A549 (cell line): ENCODE results near the gene OTOS. TPM values are rescaled to one million over a fixed set of nuclear protein-coding genes. Genes with fewer than 3 reads are reported as not detected.

Experiments
- ATAC-seq, 2 experiments: fragments of 200-7000 bp in 1 of 2; fragments of >200 bp in 1 of 2; cut with Nextera tagmentation in 1 of 2; cut with Tn5 transposase in 1 of 2; 3 replicates each; pipeline versions ENCODE4 v1.8.0 to v1.9.1; 2018 to 2020; ENCODE audit warnings: mild to moderate bottlenecking in 1 of 2, moderate library complexity in 1 of 2
- CTCF ChIA-PET: fragments of 300-600 bp; sonication (Branson Sonifier 250); formaldehyde crosslinking; extraction: SDS; loops from one replicate; lab custom pipeline; 2021; ENCODE audit warnings: antibody characterized with exemption, inconsistent platforms; lab: Yijun Ruan, JAX
- POLR2A ChIA-PET: fragments of 350-600 bp; formaldehyde crosslinking; extraction: SDS; loops from one replicate; lab custom pipeline; 2021; ENCODE audit warnings: antibody characterized with exemption, inconsistent platforms; lab: Yijun Ruan, JAX
- DNase-seq, 2 experiments: peaks; one replicate each; pipeline versions ENCODE4 v3.0.0 to v3.0.0-alpha.2; 2011 to 2016; ENCODE audit warnings: low read depth in 1 of 2, low spot score in 1 of 2
- FAIRE-seq: peaks from 2 replicates; lab custom pipeline; 2011; peaks lifted over from hg19 to GRCh38; lab: Jason Lieb, UNC
- H3K27ac ChIP-seq, 2 experiments: fragments of >200 bp; sonication (Bioruptor Twin); formaldehyde crosslinking; 3 replicates each; pipeline ENCODE4 v1.5.1; 2016 to 2017
- H3K4me1 ChIP-seq: fragments of >200 bp; sonication (Bioruptor Twin); formaldehyde crosslinking; 3 replicates; pipeline ENCODE4 v1.6.1; 2016
- H3K4me2 ChIP-seq: fragments of >200 bp; sonication (Bioruptor Twin); formaldehyde crosslinking; 3 replicates; pipeline ENCODE4 v1.6.1; 2016
- H3K4me3 ChIP-seq: fragments of >200 bp; sonication (Bioruptor Twin); formaldehyde crosslinking; 3 replicates; pipeline ENCODE4 v1.5.1; 2016
- H3K9me3 ChIP-seq: fragments of >200 bp; sonication (Bioruptor Twin); formaldehyde crosslinking; 3 replicates; pipeline ENCODE4 v1.6.1; 2016
- ATOH8 ChIP-seq: fragments of 250-450 bp; sonication (Bioruptor Pico); IDR thresholded peaks from 2 replicates; pipeline ENCODE4 v1.5.0; 2020; ENCODE audit warnings: low read depth, mild to moderate bottlenecking, moderate library complexity
- CTCF ChIP-seq: fragments of >200 bp; sonication (Bioruptor Twin); formaldehyde crosslinking; IDR thresholded peaks from 3 replicates; pipeline ENCODE4 v1.5.1; 2016
- EHMT2 ChIP-seq: fragments of 200-600 bp; sonication (generic); IDR thresholded peaks from 2 replicates; pipeline ENCODE4 v1.6.1; 2016; ENCODE audit warnings: antibody characterized with exemption, low read depth, mild to moderate bottlenecking, moderate library complexity
- FOSB ChIP-seq: fragments of 250-450 bp; sonication (Bioruptor Pico); IDR thresholded peaks from 2 replicates; pipeline ENCODE4 v1.5.0; 2020; ENCODE audit warnings: mild to moderate bottlenecking, moderate library complexity
- FOSL2 ChIP-seq, 2 experiments: fragments of 450-650 bp in 1 of 2; fragments of >200 bp in 1 of 2; sonication (Bioruptor Twin) in 1 of 2; formaldehyde crosslinking; IDR thresholded peaks; 2 replicates each; pipeline versions ENCODE4 v1.5.0 to v1.6.1; 2016 to 2020; ENCODE audit warnings: mild to moderate bottlenecking in 1 of 2, moderate library complexity in 1 of 2
- FOXS1 ChIP-seq: fragments of 250-450 bp; sonication (Bioruptor Pico); IDR thresholded peaks from 2 replicates; pipeline ENCODE4 v1.5.0; 2020; ENCODE audit warnings: mild to moderate bottlenecking, moderate library complexity
- GATA3 ChIP-seq: IDR thresholded peaks from 2 replicates; pipeline ENCODE4 v1.6.1; 2012; ENCODE audit warnings: borderline replicate concordance
- HDAC2 ChIP-seq: fragments of 200-600 bp; sonication (generic); IDR thresholded peaks from 2 replicates; pipeline ENCODE4 v1.6.1; 2016
- HES2 ChIP-seq: fragments of >200 bp; sonication (Bioruptor Twin); formaldehyde crosslinking; IDR thresholded peaks from 2 replicates; pipeline ENCODE4 v1.6.1; 2016
- HOXA7 ChIP-seq: fragments of 250-450 bp; sonication (Bioruptor Pico); IDR thresholded peaks from 2 replicates; pipeline ENCODE4 v1.5.0; 2020; ENCODE audit warnings: mild to moderate bottlenecking, moderate library complexity
- HOXB13 ChIP-seq: fragments of 250-450 bp; sonication (Bioruptor Pico); IDR thresholded peaks from 2 replicates; pipeline ENCODE4 v1.5.0; 2020; ENCODE audit warnings: low read depth, mild to moderate bottlenecking, moderate library complexity
- JUN ChIP-seq, 2 experiments: fragments of >200 bp; sonication (Bioruptor Twin); formaldehyde crosslinking; IDR thresholded peaks; 2 replicates in 1 of 2; 3 replicates in 1 of 2; pipeline ENCODE4 v1.6.1; 2016 to 2017
- MAX ChIP-seq: IDR thresholded peaks from 2 replicates; pipeline ENCODE4 v1.6.1; 2012
- MAZ ChIP-seq: fragments of 150-350 bp; IDR thresholded peaks from 2 replicates; pipeline ENCODE4 v1.6.1; 2014; ENCODE audit warnings: antibody characterized with exemption, low read depth, low read length, borderline replicate concordance
- MYC ChIP-seq: IDR thresholded peaks from 2 replicates; pipeline ENCODE4 v1.6.1; 2012; ENCODE audit warnings: mild to moderate bottlenecking, inconsistent platforms, low read length, improper control_type of control experiment, borderline replicate concordance
- PHF8 ChIP-seq: fragments of 200-600 bp; sonication (generic); IDR thresholded peaks from 2 replicates; pipeline ENCODE4 v1.6.1; 2016; ENCODE audit warnings: low read depth, mild to moderate bottlenecking, antibody characterized with exemption, moderate library complexity, borderline replicate concordance
- POLR2AphosphoS2 ChIP-seq: conservative IDR thresholded peaks from 2 replicates; pipeline ENCODE4 v1.6.1; 2012; ENCODE audit warnings: low read length, improper control_type of control experiment, inconsistent platforms
- RAD21 ChIP-seq, 2 experiments: fragments of >200 bp in 1 of 2; sonication (Bioruptor Twin) in 1 of 2; formaldehyde crosslinking in 1 of 2; IDR thresholded peaks in 1 of 2; conservative IDR thresholded peaks in 1 of 2; 2 replicates in 1 of 2; 3 replicates in 1 of 2; pipeline ENCODE4 v1.6.1; 2012 to 2018; ENCODE audit warnings: inconsistent platforms in 1 of 2
- RARB ChIP-seq: fragments of 250-450 bp; sonication (Bioruptor Pico); IDR thresholded peaks from 2 replicates; pipeline ENCODE4 v1.8.0; 2021; ENCODE audit warnings: mild to moderate bottlenecking, moderate library complexity
- RFX5 ChIP-seq: fragments of 450-650 bp; IDR thresholded peaks from 2 replicates; pipeline ENCODE4 v1.7.1; 2014; ENCODE audit warnings: antibody characterized with exemption, mild to moderate bottlenecking, moderate library complexity
- SMC3 ChIP-seq: fragments of >200 bp; sonication (Bioruptor Twin); formaldehyde crosslinking; IDR thresholded peaks from 3 replicates; pipeline ENCODE4 v1.6.1; 2018; ENCODE audit warnings: inconsistent platforms
- TFCP2L1 ChIP-seq: fragments of 250-450 bp; sonication (Bioruptor Pico); IDR thresholded peaks from 2 replicates; pipeline ENCODE4 v1.5.0; 2021; ENCODE audit warnings: mild to moderate bottlenecking
- TP53 ChIP-seq: fragments of 250-450 bp; sonication (Bioruptor Pico); IDR thresholded peaks from 2 replicates; pipeline ENCODE4 v1.5.0; 2021; ENCODE audit warnings: mild to moderate bottlenecking, moderate library complexity
- USF2 ChIP-seq: fragments of 450-650 bp; IDR thresholded peaks from 2 replicates; pipeline ENCODE4 v1.6.1; 2014; ENCODE audit warnings: antibody characterized with exemption
- ZFP36 ChIP-seq: fragments of 450-650 bp; IDR thresholded peaks from 2 replicates; pipeline ENCODE4 v1.6.1; 2014; ENCODE audit warnings: borderline replicate concordance; ENCODE audit not compliant: partially characterized antibody
- WGBS: methylation state at CpG from one replicate; pipeline ENCODE4 v1.1.6; 2017; ENCODE audit errors: missing lambda C conversion rate; 5-methylcytosine and 5-hydroxymethylcytosine counted together
- polyA minus RNA-seq: library from RNA; depleted of rRNA, polyadenylated mRNA; stranded (reverse); fragments of >200 nt; gene quantifications from 2 replicates; pipeline ENCODE4 v1.2.3, GENCODE V29; 2011; rRNA and poly(A)+ RNA removed
- polyA plus RNA-seq, 4 experiments: library from polyadenylated mRNA; depleted of rRNA in 3 of 4; stranded (reverse); fragments of >200 nt; fragmentation: RNase III in 1 of 4; extraction: RNeasy Plus Mini Kit Qiagen cat#74134 plus additional on column Dnase treatment in 1 of 4; gene quantifications; 2 replicates in 3 of 4; 3 replicates in 1 of 4; pipeline ENCODE4 v1.2.3, GENCODE V29; 2011 to 2017

OTOS gene
- polyA plus RNA-seq (2011; rRNA removed) (not detected in 2 replicates), polyA plus RNA-seq (2017; fragmentation: RNase III; extraction: RNeasy Plus Mini Kit Qiagen cat#74134 plus additional on column Dnase treatment) (not detected in 3 replicates), polyA minus RNA-seq (not detected in 2 replicates)
- polyA plus RNA-seq (2012; cell fraction: cytosol; rRNA removed), result not detected in 2 replicates
- not detected in 2 replicates for polyA plus RNA-seq (2012; cell fraction: nucleus; rRNA removed)

GRCh38 chr2:240140511-240140910 lies at the start of gene OTOS:
OTOS (minus strand) TSS chr2:240140658; CDS start chr2:240140326, 332 bp downstream.
- 54% methylated on average over 5 of the region's 5 CpGs for WGBS

GRCh38 chr2:240189686-240190085 lies 49.2 kb upstream of the OTOS start:
- CTCF ChIA-PET, result interaction anchor here (0.8 to 1.8 kb wide), 2 partner anchors 23 to 40 kb away, joined by 3 to 6 read pairs; no protein-coding TSS in a partner anchor
- POLR2A ChIA-PET, result no interaction called here

More at GRCh38 chr2:240140511-240140910, at the start of gene OTOS:
- Histone ChIP-seq H3K4me2 (no peak within 1 kb of the TSS), H3K4me3 (no peak within 1 kb of the TSS), H3K4me1 (0 out of 3 replicates have a peak, but pooled peaks cover 3% of the 10 kb centered on the region), H3K9me3 (no peaks in the 10 kb centered on the region), H3K27ac (no peak within 1 kb of the TSS)
- FAIRE-seq (no peak), ATAC-seq (no peak), DNase-seq (no peak)
- TF ChIP-seq JUN (IDR thresholded peaks at IDR 0.05) (no peak), MYC (no peak), ZFP36 (no peak), RARB (CRISPR knock-in tag) (no peak), RAD21 (conservative IDR thresholded peaks at IDR 0.05 in 1 of 2, IDR thresholded peaks at IDR 0.05 in 1 of 2) (no peak), EHMT2 (no peak), SMC3 (no peak), RFX5 (no peak), HDAC2 (no peak), MAX (no peak), FOXS1 (CRISPR knock-in tag) (no peak)
- CTCF ChIA-PET, result interaction anchor here (1.1 to 9.6 kb wide), 5 partner anchors 12 to 119 kb away, joined by 3 to 176 read pairs (median 70); no protein-coding TSS in a partner anchor
- POLR2A ChIA-PET, result no interaction called here

GRCh38 chr2:240187989-240188590 lies 47.6 kb upstream of the OTOS start:
- CTCF ChIA-PET, result interaction anchor here (1.8 kb wide), 1 partner anchor 38 kb away, joined by 6 read pairs; no protein-coding TSS in a partner anchor
- DNase-seq (no peak), FAIRE-seq (no peak), ATAC-seq (no peak)
- WGBS, result 13% methylated on average over 10 of the region's 10 CpGs
- POLR2A ChIA-PET, result no interaction called here
- no peak overlapping the region for H3K27ac ChIP-seq
- no peak overlapping the region for H3K4me2 ChIP-seq
- H3K4me1 ChIP-seq, result no peaks in the 10 kb centered on the region
- peaks cover 23% of the 10 kb centered on the region for H3K9me3 ChIP-seq
- H3K4me3 ChIP-seq, result no peak overlapping the region
- TF ChIP-seq FOSL2 (IDR thresholded peaks at IDR 0.05) (no peak), FOSL2 (CRISPR knock-in tag; IDR thresholded peaks at IDR 0.05) (no peak), USF2 (no peak), RAD21 (conservative IDR thresholded peaks at IDR 0.05 in 1 of 2, IDR thresholded peaks at IDR 0.05 in 1 of 2) (no peak), MAZ (no peak), ATOH8 (CRISPR knock-in tag) (no peak), GATA3 (no peak), POLR2AphosphoS2 (no peak), PHF8 (no peak), FOSB (CRISPR knock-in tag) (no peak), ZFP36 (no peak), RARB (CRISPR knock-in tag) (no peak), HOXB13 (no peak), JUN (IDR thresholded peaks at IDR 0.05) (no peak), HES2 (no peak), TFCP2L1 (CRISPR knock-in tag) (no peak), EHMT2 (no peak), HOXA7 (CRISPR knock-in tag) (no peak), SMC3 (no peak)

More at GRCh38 chr2:240189686-240190085, 49.2 kb upstream of the OTOS start:
- Histone ChIP-seq H3K4me3 (no peak overlapping the region), H3K4me1 (no peaks in the 10 kb centered on the region), H3K4me2 (no peak overlapping the region), H3K9me3 (peaks cover 23% of the 10 kb centered on the region), H3K27ac (no peak overlapping the region)
- TF ChIP-seq POLR2AphosphoS2, result no peak
- no peak for TF ChIP-seq TP53 (CRISPR knock-in tag)
- TF ChIP-seq CTCF, result no peak
- FAIRE-seq (no peak), DNase-seq (no peak), ATAC-seq (no peak)
- WGBS, result 11% methylated on average over 3 of the region's 4 CpGs
